Glutamatergic neuron (in vitro differentiated cells): ENCODE results near the gene TDRD6. TPM values are rescaled to one million over a fixed set of nuclear protein-coding genes. Genes with fewer than 3 reads are reported as not detected.

ENCODE experiments used
- DNase-seq: peaks from one replicate; pipeline ENCODE4 v3.0.0; 2022
- H3K27ac Mint-ChIP-seq: one replicate; pipeline ENCODE4 v1.8.0; 2020; ENCODE audit warnings: mild to moderate bottlenecking, mixed read lengths, inconsistent platforms; ENCODE audit not compliant: unreplicated experiment
- H3K27me3 Mint-ChIP-seq: one replicate; pipeline ENCODE4 v1.8.0; 2020; ENCODE audit warnings: mild to moderate bottlenecking, moderate library complexity, mixed read lengths, inconsistent platforms; ENCODE audit not compliant: unreplicated experiment
- H3K36me3 Mint-ChIP-seq: one replicate; pipeline ENCODE4 v1.8.0; 2020; ENCODE audit warnings: mild to moderate bottlenecking, mixed read lengths, inconsistent platforms; ENCODE audit not compliant: unreplicated experiment
- H3K4me1 Mint-ChIP-seq: one replicate; pipeline ENCODE4 v1.8.0; 2020; ENCODE audit warnings: mild to moderate bottlenecking, low read depth, mixed read lengths, inconsistent platforms; ENCODE audit not compliant: unreplicated experiment
- H3K4me3 Mint-ChIP-seq: one replicate; pipeline ENCODE4 v1.8.0; 2020; ENCODE audit warnings: mild to moderate bottlenecking, mixed read lengths, inconsistent platforms; ENCODE audit not compliant: unreplicated experiment
- H3K9me3 Mint-ChIP-seq: one replicate; pipeline ENCODE4 v1.8.0; 2020; ENCODE audit warnings: mild to moderate bottlenecking, moderate library complexity, mixed read lengths, inconsistent platforms; ENCODE audit not compliant: unreplicated experiment
- total RNA-seq: library from RNA; stranded (reverse); fragmentation: NEBNext Ultra II Directional; extraction: Animal tissue kit (Norgen Biotek cat#: 25700); gene quantifications from one replicate; pipeline ENCODE4 v1.2.1, GENCODE V29; 2021; ENCODE audit not compliant: unreplicated experiment
- TF ChIP-seq, protein P1 (sequence below): fragments of 200-600 bp; sonication (generic); IDR thresholded peaks from one replicate; pipeline ENCODE4 v1.5.0; 2021; ENCODE audit not compliant: partially characterized antibody, unreplicated experiment

TDRD6 gene
- total RNA-seq, 1 donor from 2014 or later, result 0.64 TPM

DNA sequence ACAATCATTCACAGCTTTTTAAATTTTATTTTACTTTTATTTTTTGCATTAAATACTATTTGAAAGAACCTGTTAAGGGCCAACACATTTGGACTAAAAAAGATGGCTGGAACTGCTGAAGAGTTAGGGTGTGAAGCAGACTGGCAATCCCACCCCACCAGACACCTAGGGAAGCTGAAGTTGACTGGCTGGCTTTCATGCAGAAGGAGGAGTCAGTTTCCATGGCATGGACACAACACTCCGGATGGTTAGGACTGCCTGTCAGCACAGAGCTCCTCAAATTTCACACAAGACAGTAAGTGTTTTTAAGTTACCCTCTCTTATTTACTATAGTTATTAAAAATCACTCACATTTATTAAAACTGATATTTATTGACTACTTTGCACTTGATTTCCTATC lies 59.0 kb downstream of the TDRD6 start, which contains the start of gene ANKRD66:
TSS of gene ANKRD66 (plus strand) at position 238 of the 400 bp plus-strand sequence. CDS start 5,016 bp downstream, outside the sequence.
- Mint-ChIP-seq H3K9me3 (no peaks in the 10 kb centered on the region), H3K4me1 (no peaks in the 10 kb centered on the region), H3K27ac (no peak within 1 kb of the TSS), H3K27me3 (no peaks in the 10 kb centered on the region), H3K4me3 (no peak within 1 kb of the TSS), H3K36me3 (no peaks in the 10 kb centered on the region)
- TF ChIP-seq, protein P1, sequence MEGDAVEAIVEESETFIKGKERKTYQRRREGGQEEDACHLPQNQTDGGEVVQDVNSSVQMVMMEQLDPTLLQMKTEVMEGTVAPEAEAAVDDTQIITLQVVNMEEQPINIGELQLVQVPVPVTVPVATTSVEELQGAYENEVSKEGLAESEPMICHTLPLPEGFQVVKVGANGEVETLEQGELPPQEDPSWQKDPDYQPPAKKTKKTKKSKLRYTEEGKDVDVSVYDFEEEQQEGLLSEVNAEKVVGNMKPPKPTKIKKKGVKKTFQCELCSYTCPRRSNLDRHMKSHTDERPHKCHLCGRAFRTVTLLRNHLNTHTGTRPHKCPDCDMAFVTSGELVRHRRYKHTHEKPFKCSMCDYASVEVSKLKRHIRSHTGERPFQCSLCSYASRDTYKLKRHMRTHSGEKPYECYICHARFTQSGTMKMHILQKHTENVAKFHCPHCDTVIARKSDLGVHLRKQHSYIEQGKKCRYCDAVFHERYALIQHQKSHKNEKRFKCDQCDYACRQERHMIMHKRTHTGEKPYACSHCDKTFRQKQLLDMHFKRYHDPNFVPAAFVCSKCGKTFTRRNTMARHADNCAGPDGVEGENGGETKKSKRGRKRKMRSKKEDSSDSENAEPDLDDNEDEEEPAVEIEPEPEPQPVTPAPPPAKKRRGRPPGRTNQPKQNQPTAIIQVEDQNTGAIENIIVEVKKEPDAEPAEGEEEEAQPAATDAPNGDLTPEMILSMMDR, result no peak
- DNase-seq, result no peak

DNA sequence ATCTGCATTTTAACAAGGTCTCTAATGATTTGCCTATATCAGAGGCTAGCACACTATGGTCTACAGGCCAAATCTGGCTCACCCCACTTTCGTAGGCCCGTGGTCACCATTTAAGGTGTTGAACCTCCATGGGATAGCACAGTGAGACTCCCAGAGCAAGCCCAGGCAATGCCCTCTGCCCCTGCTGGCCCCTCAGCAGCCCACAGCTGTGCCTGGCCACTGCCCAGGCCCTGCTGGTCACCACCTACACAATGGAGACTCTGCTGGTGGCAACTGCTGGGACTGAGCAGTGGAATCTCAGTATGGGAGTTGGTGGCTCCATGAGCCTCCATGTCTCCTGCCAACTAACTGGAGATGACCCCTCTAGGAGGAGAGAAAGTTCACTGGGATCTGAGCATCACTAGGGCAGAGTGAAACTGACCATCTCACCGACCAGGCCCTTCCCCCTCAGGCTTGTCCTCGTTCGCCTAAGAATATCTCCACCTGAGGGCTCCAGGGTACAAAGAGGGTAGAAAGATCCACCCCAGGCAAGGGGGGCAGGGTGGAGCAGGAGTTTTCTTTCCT lies 61.3 kb downstream of the TDRD6 start:
- no peaks in the 10 kb centered on the region for H3K27me3 Mint-ChIP-seq
- no peaks in the 10 kb centered on the region for H3K36me3 Mint-ChIP-seq
- DNase-seq, result no peak
- no peaks in the 10 kb centered on the region for H3K9me3 Mint-ChIP-seq
- H3K4me1 Mint-ChIP-seq, result no peaks in the 10 kb centered on the region
- TF ChIP-seq, protein P1, result no peak
- no peak overlapping the region for H3K4me3 Mint-ChIP-seq
- H3K27ac Mint-ChIP-seq, result no peak overlapping the region

DNA sequence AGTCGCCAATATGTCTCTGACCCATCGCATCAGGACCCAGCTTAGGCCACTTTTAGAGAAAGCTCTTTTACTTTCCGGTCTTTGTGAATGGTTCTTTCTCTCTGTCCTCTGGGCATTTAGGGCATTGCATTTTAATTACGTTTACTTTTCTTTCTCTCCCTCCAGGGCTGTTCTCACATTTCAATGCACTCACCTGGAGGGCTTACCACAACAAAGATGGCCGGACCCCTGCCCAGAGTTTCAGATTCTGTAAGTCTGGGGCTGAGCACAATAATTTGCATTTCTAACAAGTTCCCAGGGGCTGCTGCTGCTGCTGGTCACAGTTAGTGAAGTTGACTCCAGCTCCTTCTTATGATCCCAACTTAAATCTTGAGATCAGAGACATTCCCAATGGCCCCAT lies 62.0 kb downstream of the TDRD6 start:
- TF ChIP-seq, protein P1, result no peak
- no peaks in the 10 kb centered on the region for H3K9me3 Mint-ChIP-seq
- no peaks in the 10 kb centered on the region for H3K36me3 Mint-ChIP-seq
- H3K4me1 Mint-ChIP-seq, result no peaks in the 10 kb centered on the region
- H3K27me3 Mint-ChIP-seq, result no peaks in the 10 kb centered on the region
- DNase-seq, result no peak
- H3K27ac Mint-ChIP-seq, result no peak overlapping the region
- no peak overlapping the region for H3K4me3 Mint-ChIP-seq

DNA sequence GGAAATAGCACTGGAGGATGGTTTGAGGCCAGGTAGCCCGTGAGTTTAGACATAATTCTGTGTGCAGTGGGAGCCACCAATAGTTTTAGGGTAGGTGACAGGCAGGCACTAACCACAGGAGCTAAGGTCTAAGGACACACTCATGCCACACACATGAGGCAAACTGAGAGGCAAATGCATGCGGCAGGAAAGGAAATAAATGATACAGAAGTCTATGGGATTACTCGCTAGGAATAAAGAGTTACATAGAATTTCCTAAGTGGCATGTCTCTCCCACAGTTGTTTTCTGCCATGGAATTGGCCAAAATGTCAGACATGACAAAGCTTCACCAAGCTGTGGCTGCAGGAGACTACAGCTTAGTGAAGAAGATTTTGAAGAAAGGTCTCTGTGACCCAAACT lies 64.0 kb downstream of the TDRD6 start:
- H3K4me1 Mint-ChIP-seq, result no peaks in the 10 kb centered on the region
- no peaks in the 10 kb centered on the region for H3K9me3 Mint-ChIP-seq
- no peaks in the 10 kb centered on the region for H3K36me3 Mint-ChIP-seq
- H3K27me3 Mint-ChIP-seq, result no peaks in the 10 kb centered on the region
- H3K27ac Mint-ChIP-seq, result no peak overlapping the region
- TF ChIP-seq, protein P1, result no peak
- no peak overlapping the region for H3K4me3 Mint-ChIP-seq
- DNase-seq, result no peak

Other genes starting within 250 kb of the TDRD6 start
- gene RCAN2, start 196.4 kb upstream of the TDRD6 start, total RNA-seq, result 21.6 TPM
- gene CYP39A1, start 35.1 kb upstream of the TDRD6 start, total RNA-seq, result 0.17 TPM
- 13.6 TPM for gene SLC25A27, start 34.9 kb upstream of the TDRD6 start, total RNA-seq
- gene PLA2G7, start 47.5 kb downstream of the TDRD6 start, total RNA-seq, result 0.44 TPM
- not detected for gene ANKRD66, start 59.0 kb downstream of the TDRD6 start, total RNA-seq
- not detected for gene MEP1A, start 105.5 kb downstream of the TDRD6 start, total RNA-seq
- 0.37 TPM for gene ADGRF5, start 234.1 kb downstream of the TDRD6 start, total RNA-seq